SK-N-SH treated with all-trans-retinoic acid at 6 μM for 48 hours (cell line): ENCODE measurements around the gene TPM4.

Experiments used
- ATAC-seq: fragments of 200-7000 bp; cut with Tn5 transposase; 3 replicates; pipeline ENCODE4 v1.9.1; 2020; ENCODE audit warnings: mild to moderate bottlenecking, moderate library complexity
- ARNTL ChIP-seq: fragments of 450-650 bp; formaldehyde crosslinking; IDR thresholded peaks from 2 replicates; pipeline ENCODE4 v1.5.0; 2020; ENCODE audit warnings: low read depth, mild to moderate bottlenecking, moderate library complexity, borderline replicate concordance
- GLIS3 ChIP-seq: fragments of 250-450 bp; sonication (Bioruptor Pico); IDR thresholded peaks from 2 replicates; pipeline ENCODE4 v1.5.0; 2020; ENCODE audit warnings: mild to moderate bottlenecking, moderate library complexity
- ISL1 ChIP-seq: fragments of 250-450 bp; sonication (Bioruptor Pico); IDR thresholded peaks from 2 replicates; pipeline ENCODE4 v2.1.2; 2022; ENCODE audit warnings: mild to moderate bottlenecking, moderate library complexity
- OSR1 ChIP-seq: fragments of 250-450 bp; sonication (Bioruptor Pico); IDR thresholded peaks from 2 replicates; pipeline ENCODE4 v1.8.0; 2022; ENCODE audit warnings: moderate library complexity, mild to moderate bottlenecking, inconsistent platforms
- PATZ1 ChIP-seq: fragments of 250-450 bp; sonication (Bioruptor Pico); IDR thresholded peaks from 2 replicates; pipeline ENCODE4 v1.8.0; 2020; ENCODE audit warnings: mild to moderate bottlenecking, moderate library complexity, borderline replicate concordance
- PPARA ChIP-seq: fragments of 250-450 bp; sonication (Bioruptor Pico); IDR thresholded peaks from 2 replicates; pipeline ENCODE4 v1.5.0; 2020; ENCODE audit warnings: mild to moderate bottlenecking, borderline replicate concordance
- RARB ChIP-seq: fragments of 250-450 bp; sonication (Bioruptor Pico); IDR thresholded peaks from 2 replicates; pipeline ENCODE4 v1.8.0; 2021; ENCODE audit warnings: mild to moderate bottlenecking, moderate library complexity
- SNAI2 ChIP-seq: fragments of 250-450 bp; sonication (Bioruptor Pico); IDR thresholded peaks from 2 replicates; pipeline ENCODE4 v1.5.0; 2020; ENCODE audit warnings: mild to moderate bottlenecking, moderate library complexity
- TCF4 ChIP-seq: fragments of 250-450 bp; sonication (Bioruptor Pico); IDR thresholded peaks from 2 replicates; pipeline ENCODE4 v1.8.0; 2021; ENCODE audit warnings: mild to moderate bottlenecking, moderate library complexity, borderline replicate concordance
- TOX ChIP-seq: fragments of 250-450 bp; sonication (Bioruptor Pico); IDR thresholded peaks from 2 replicates; pipeline ENCODE4 v1.8.0; 2021; ENCODE audit warnings: mild to moderate bottlenecking, moderate library complexity, borderline replicate concordance
- ZC3H10 ChIP-seq: fragments of 250-450 bp; sonication (Bioruptor Pico); IDR thresholded peaks from 2 replicates; pipeline ENCODE4 v1.5.1; 2021; ENCODE audit warnings: mild to moderate bottlenecking, moderate library complexity
- ZFP3 ChIP-seq: fragments of 250-450 bp; sonication (Bioruptor Pico); IDR thresholded peaks from 2 replicates; pipeline ENCODE4 v1.5.0; 2020; ENCODE audit warnings: mild to moderate bottlenecking, moderate library complexity
- ZFP30 ChIP-seq: fragments of 450-650 bp; formaldehyde crosslinking; IDR thresholded peaks from 2 replicates; pipeline ENCODE4 v1.5.0; 2022; ENCODE audit warnings: mild to moderate bottlenecking, moderate library complexity
- ZNF8 ChIP-seq: fragments of 450-650 bp; formaldehyde crosslinking; IDR thresholded peaks from 2 replicates; pipeline ENCODE4 v1.5.0; 2020; ENCODE audit warnings: mild to moderate bottlenecking, moderate library complexity
- TF ChIP-seq, protein P1 (sequence below): fragments of 250-450 bp; sonication (Bioruptor Pico); IDR thresholded peaks from 2 replicates; pipeline ENCODE4 v1.8.0; 2021; ENCODE audit warnings: low read depth, mild to moderate bottlenecking, moderate library complexity, borderline replicate concordance
- TF ChIP-seq, protein P2 (sequence below): fragments of 250-450 bp; sonication (Bioruptor Pico); IDR thresholded peaks from 2 replicates; pipeline ENCODE4 v1.5.0; 2020; ENCODE audit warnings: mild to moderate bottlenecking, moderate library complexity
- TF ChIP-seq, protein P3 (sequence below): fragments of 250-450 bp; sonication (Bioruptor Pico); IDR thresholded peaks from 2 replicates; pipeline ENCODE4 v1.5.1; 2020; ENCODE audit warnings: low read depth, mild to moderate bottlenecking, moderate library complexity

Gene TPM4

DNA sequence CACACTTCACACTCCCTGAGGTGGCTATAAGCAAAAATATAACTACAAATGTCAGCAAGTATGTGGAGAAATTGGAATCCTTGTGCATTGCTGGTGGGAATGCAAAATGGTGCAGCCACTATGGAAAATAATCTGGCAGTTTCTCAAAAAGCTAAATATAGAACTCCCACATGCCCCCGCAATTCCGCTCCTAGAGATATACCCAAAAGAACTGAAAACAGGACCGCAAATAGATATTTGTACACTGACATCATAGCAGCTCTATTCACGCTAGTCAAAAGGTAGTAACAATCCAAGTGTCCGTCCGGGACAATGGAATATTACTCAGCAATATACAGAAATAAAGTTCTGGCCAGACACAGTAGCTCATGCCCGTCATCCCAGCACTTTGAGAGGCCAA lies 31.5 kb upstream of the TPM4 start:
- TF ChIP-seq ZC3H10 (no peak), OSR1 (CRISPR knock-in tag) (no peak), ISL1 (CRISPR knock-in tag) (no peak), RARB (CRISPR knock-in tag) (no peak), PATZ1 (CRISPR knock-in tag) (no peak), ZNF8 (CRISPR knock-in tag) (no peak), TCF4 (no peak), SNAI2 (CRISPR knock-in tag) (no peak), PPARA (CRISPR knock-in tag) (no peak), ZFP30 (CRISPR knock-in tag) (no peak)
- TF ChIP-seq, protein P1, sequence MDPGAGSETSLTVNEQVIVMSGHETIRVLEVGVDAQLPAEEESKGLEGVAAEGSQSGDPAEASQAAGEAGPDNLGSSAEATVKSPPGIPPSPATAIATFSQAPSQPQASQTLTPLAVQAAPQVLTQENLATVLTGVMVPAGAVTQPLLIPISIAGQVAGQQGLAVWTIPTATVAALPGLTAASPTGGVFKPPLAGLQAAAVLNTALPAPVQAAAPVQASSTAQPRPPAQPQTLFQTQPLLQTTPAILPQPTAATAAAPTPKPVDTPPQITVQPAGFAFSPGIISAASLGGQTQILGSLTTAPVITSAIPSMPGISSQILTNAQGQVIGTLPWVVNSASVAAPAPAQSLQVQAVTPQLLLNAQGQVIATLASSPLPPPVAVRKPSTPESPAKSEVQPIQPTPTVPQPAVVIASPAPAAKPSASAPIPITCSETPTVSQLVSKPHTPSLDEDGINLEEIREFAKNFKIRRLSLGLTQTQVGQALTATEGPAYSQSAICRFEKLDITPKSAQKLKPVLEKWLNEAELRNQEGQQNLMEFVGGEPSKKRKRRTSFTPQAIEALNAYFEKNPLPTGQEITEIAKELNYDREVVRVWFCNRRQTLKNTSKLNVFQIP (CRISPR knock-in tag), result no peak
- TF ChIP-seq, protein P2, sequence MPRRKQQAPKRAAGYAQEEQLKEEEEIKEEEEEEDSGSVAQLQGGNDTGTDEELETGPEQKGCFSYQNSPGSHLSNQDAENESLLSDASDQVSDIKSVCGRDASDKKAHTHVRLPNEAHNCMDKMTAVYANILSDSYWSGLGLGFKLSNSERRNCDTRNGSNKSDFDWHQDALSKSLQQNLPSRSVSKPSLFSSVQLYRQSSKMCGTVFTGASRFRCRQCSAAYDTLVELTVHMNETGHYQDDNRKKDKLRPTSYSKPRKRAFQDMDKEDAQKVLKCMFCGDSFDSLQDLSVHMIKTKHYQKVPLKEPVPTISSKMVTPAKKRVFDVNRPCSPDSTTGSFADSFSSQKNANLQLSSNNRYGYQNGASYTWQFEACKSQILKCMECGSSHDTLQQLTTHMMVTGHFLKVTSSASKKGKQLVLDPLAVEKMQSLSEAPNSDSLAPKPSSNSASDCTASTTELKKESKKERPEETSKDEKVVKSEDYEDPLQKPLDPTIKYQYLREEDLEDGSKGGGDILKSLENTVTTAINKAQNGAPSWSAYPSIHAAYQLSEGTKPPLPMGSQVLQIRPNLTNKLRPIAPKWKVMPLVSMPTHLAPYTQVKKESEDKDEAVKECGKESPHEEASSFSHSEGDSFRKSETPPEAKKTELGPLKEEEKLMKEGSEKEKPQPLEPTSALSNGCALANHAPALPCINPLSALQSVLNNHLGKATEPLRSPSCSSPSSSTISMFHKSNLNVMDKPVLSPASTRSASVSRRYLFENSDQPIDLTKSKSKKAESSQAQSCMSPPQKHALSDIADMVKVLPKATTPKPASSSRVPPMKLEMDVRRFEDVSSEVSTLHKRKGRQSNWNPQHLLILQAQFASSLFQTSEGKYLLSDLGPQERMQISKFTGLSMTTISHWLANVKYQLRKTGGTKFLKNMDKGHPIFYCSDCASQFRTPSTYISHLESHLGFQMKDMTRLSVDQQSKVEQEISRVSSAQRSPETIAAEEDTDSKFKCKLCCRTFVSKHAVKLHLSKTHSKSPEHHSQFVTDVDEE (CRISPR knock-in tag), result no peak
- TF ChIP-seq, protein P3, sequence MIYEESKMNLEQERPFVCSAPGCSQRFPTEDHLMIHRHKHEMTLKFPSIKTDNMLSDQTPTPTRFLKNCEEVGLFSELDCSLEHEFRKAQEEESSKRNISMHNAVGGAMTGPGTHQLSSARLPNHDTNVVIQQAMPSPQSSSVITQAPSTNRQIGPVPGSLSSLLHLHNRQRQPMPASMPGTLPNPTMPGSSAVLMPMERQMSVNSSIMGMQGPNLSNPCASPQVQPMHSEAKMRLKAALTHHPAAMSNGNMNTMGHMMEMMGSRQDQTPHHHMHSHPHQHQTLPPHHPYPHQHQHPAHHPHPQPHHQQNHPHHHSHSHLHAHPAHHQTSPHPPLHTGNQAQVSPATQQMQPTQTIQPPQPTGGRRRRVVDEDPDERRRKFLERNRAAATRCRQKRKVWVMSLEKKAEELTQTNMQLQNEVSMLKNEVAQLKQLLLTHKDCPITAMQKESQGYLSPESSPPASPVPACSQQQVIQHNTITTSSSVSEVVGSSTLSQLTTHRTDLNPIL (CRISPR knock-in tag), result no peak
- ATAC-seq, result no peak

DNA sequence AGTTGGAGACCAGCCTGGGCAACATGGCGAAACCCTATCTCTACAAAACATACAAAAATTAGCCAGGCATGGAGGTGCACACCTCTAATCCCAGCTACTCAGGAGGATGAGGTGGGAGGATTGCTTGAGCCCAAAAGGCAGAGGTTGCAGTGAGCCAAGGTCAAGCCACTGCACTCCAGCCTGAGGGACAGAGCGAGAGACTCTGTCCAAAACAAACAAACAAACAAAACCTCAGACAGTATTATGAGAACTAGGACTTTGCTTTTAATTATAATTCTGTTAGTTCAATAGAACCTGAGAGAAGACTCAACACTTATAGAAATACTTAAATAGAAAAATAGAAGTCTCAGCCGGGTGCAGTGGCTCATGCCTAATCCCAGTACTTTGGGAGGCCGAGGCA lies 31.1 kb upstream of the TPM4 start:
- no peak for ATAC-seq
- TF ChIP-seq, protein P3 (CRISPR knock-in tag), result no peak
- TF ChIP-seq PATZ1 (CRISPR knock-in tag) (no peak), ZNF8 (CRISPR knock-in tag) (no peak), ARNTL (no peak), GLIS3 (CRISPR knock-in tag) (no peak), ZFP3 (CRISPR knock-in tag) (no peak), RARB (CRISPR knock-in tag) (no peak), TOX (CRISPR knock-in tag) (no peak)
- TF ChIP-seq, protein P2 (CRISPR knock-in tag), result no peak
- TF ChIP-seq, protein P1 (CRISPR knock-in tag), result no peak
